ENCODE measurements around the gene ZNF740. TPM values are rescaled to one million over a fixed set of nuclear protein-coding genes. Genes with fewer than 3 reads are reported as not detected.

The ZNF740 gene
- total RNA-seq, 1 donor from 2014 or later: 38.4 TPM

- H3K4me3 ChIP-seq: no peak overlapping the region
- H3K9me3 ChIP-seq (ENCODE audit: low read depth): no peaks in the 10 kb centered on the region
- peaks cover 23% of the 10 kb centered on the region for H3K79me2 ChIP-seq (ENCODE audit: low read depth)
- H3K4me1 ChIP-seq: peaks cover 19% of the 10 kb centered on the region
- peaks cover 4% of the 10 kb centered on the region for H3K27me3 Mint-ChIP-seq (ENCODE audit: insufficient read depth, low read depth)
- TF ChIP-seq EZH2phosphoT487 (IDR thresholded peaks at IDR 0.05) (no peak), EZH2 (IDR thresholded peaks at IDR 0.05) (no peak), CTCF (IDR thresholded peaks at IDR 0.05) (no peak)
- no peak overlapping the region for H3K9ac ChIP-seq
- peaks cover 53% of the 10 kb centered on the region for H3K36me3 Mint-ChIP-seq
- no peak overlapping the region for H3K27ac Mint-ChIP-seq
- H3K36me3 ChIP-seq: peaks cover 5% of the 10 kb centered on the region
- H2AFZ ChIP-seq (replicated peaks): no peak overlapping the region
- peaks cover 18% of the 10 kb centered on the region for H3F3A ChIP-seq (ENCODE audit: low read depth)
- DNase-seq (ENCODE audit: low spot score): no peak
- H3K4me3 Mint-ChIP-seq: no peak overlapping the region
- peaks cover 42% of the 10 kb centered on the region for H4K20me1 ChIP-seq (ENCODE audit: low read depth)
- H3K27ac ChIP-seq: no peak overlapping the region
- H3K4me2 ChIP-seq: no peak overlapping the region
- H3K4me1 Mint-ChIP-seq: peaks cover 21% of the 10 kb centered on the region
- no peaks in the 10 kb centered on the region for H3K9me3 Mint-ChIP-seq
- H3K27me3 ChIP-seq: no peaks in the 10 kb centered on the region
These were observed 6.2 kb downstream of the ZNF740 start for GRCh38 chr12:53186745-53187144.

GRCh38 chr12:53187145-53187899 lies 6.8 kb downstream of the ZNF740 start:
- TF ChIP-seq EZH2 (IDR thresholded peaks at IDR 0.05) (no peak), EZH2phosphoT487 (IDR thresholded peaks at IDR 0.05) (no peak), CTCF (IDR thresholded peaks at IDR 0.05) (no peak)
- Histone ChIP-seq H3K36me3 (peaks cover under 1% of the 10 kb centered on the region), H3K27me3 (no peaks in the 10 kb centered on the region), H2AFZ (replicated peaks) (no peak overlapping the region), H3K9me3 (ENCODE audit: low read depth) (no peaks in the 10 kb centered on the region), H3K79me2 (ENCODE audit: low read depth) (peaks cover 18% of the 10 kb centered on the region), H3K27ac (no peak overlapping the region), H3F3A (ENCODE audit: low read depth) (peaks cover 14% of the 10 kb centered on the region), H3K4me2 (no peak overlapping the region), H3K9ac (no peak overlapping the region), H3K4me3 (no peak overlapping the region), H4K20me1 (ENCODE audit: low read depth) (peaks cover 42% of the 10 kb centered on the region), H3K4me1 (peaks cover 13% of the 10 kb centered on the region)
- Mint-ChIP-seq H3K4me1 (peaks cover 16% of the 10 kb centered on the region), H3K9me3 (no peaks in the 10 kb centered on the region), H3K4me3 (no peak overlapping the region), H3K27me3 (ENCODE audit: insufficient read depth, low read depth) (peaks cover 7% of the 10 kb centered on the region), H3K36me3 (peaks cover 50% of the 10 kb centered on the region), H3K27ac (no peak overlapping the region)
- no peak for DNase-seq (ENCODE audit: low spot score)

GRCh38 chr12:53190108-53190729 lies 9.7 kb downstream of the ZNF740 start:
- DNase-seq (ENCODE audit: low spot score): peak; percentile 70
- Histone ChIP-seq H3K9me3 (ENCODE audit: low read depth) (no peaks in the 10 kb centered on the region), H3K9ac (no peak overlapping the region), H3K4me2 (no peak overlapping the region), H3K27ac (no peak overlapping the region), H3K27me3 (peaks cover 20% of the 10 kb centered on the region), H3K36me3 (no peaks in the 10 kb centered on the region), H3K79me2 (ENCODE audit: low read depth) (no peaks in the 10 kb centered on the region), H3F3A (ENCODE audit: low read depth) (peaks cover 14% of the 10 kb centered on the region), H3K4me3 (no peak overlapping the region), H3K4me1 (no peaks in the 10 kb centered on the region), H2AFZ (replicated peaks) (no peak overlapping the region), H4K20me1 (ENCODE audit: low read depth) (peaks cover 21% of the 10 kb centered on the region)
- TF ChIP-seq CTCF (IDR thresholded peaks at IDR 0.05): peak; percentile 75
- no peak for TF ChIP-seq EZH2phosphoT487 (IDR thresholded peaks at IDR 0.05)
- H3K36me3 Mint-ChIP-seq: peaks cover 32% of the 10 kb centered on the region
- no peaks in the 10 kb centered on the region for H3K4me1 Mint-ChIP-seq
- no peak overlapping the region for H3K4me3 Mint-ChIP-seq
- H3K9me3 Mint-ChIP-seq: no peaks in the 10 kb centered on the region
- peaks cover 9% of the 10 kb centered on the region for H3K27me3 Mint-ChIP-seq (ENCODE audit: insufficient read depth, low read depth)
- H3K27ac Mint-ChIP-seq: no peak overlapping the region
